SK-N-SH treated with all-trans-retinoic acid at 6 μM for 48 hours (cell line): ENCODE measurements around the gene RPS8.
"Not testable (repeated sequence)": the region's sequence is repeated elsewhere in the genome, so short reads cannot be mapped to it uniquely, and the experiment has no call there.

Experiments
- ATAC-seq: fragments of 200-7000 bp; cut with Tn5 transposase; 3 replicates; pipeline ENCODE4 v1.9.1; 2020; ENCODE audit warnings: mild to moderate bottlenecking, moderate library complexity
- ARNTL ChIP-seq: fragments of 450-650 bp; formaldehyde crosslinking; IDR thresholded peaks from 2 replicates; pipeline ENCODE4 v1.5.0; 2020; ENCODE audit warnings: low read depth, mild to moderate bottlenecking, moderate library complexity, borderline replicate concordance
- BACH2 ChIP-seq: fragments of 250-450 bp; sonication (Bioruptor Pico); IDR thresholded peaks from 2 replicates; pipeline ENCODE4 v1.9.0; 2021; ENCODE audit warnings: mild to moderate bottlenecking, borderline replicate concordance
- CSRNP3 ChIP-seq: fragments of 250-450 bp; sonication (Bioruptor Pico); IDR thresholded peaks from 2 replicates; pipeline ENCODE4 v1.5.1; 2021; ENCODE audit warnings: mild to moderate bottlenecking, moderate library complexity
- ESRRG ChIP-seq: fragments of 250-450 bp; sonication (Bioruptor Pico); IDR thresholded peaks from 2 replicates; pipeline ENCODE4 v1.6.1; 2021; ENCODE audit warnings: mild to moderate bottlenecking
- GLIS3 ChIP-seq: fragments of 250-450 bp; sonication (Bioruptor Pico); IDR thresholded peaks from 2 replicates; pipeline ENCODE4 v1.5.0; 2020; ENCODE audit warnings: mild to moderate bottlenecking, moderate library complexity
- ISL1 ChIP-seq: fragments of 250-450 bp; sonication (Bioruptor Pico); IDR thresholded peaks from 2 replicates; pipeline ENCODE4 v2.1.2; 2022; ENCODE audit warnings: mild to moderate bottlenecking, moderate library complexity
- PATZ1 ChIP-seq: fragments of 250-450 bp; sonication (Bioruptor Pico); IDR thresholded peaks from 2 replicates; pipeline ENCODE4 v1.8.0; 2020; ENCODE audit warnings: mild to moderate bottlenecking, moderate library complexity, borderline replicate concordance
- POU6F1 ChIP-seq: fragments of 250-450 bp; sonication (Bioruptor Pico); IDR thresholded peaks from 2 replicates; pipeline ENCODE4 v1.8.0; 2021; ENCODE audit warnings: low read depth, mild to moderate bottlenecking, moderate library complexity, borderline replicate concordance
- PPARA ChIP-seq: fragments of 250-450 bp; sonication (Bioruptor Pico); IDR thresholded peaks from 2 replicates; pipeline ENCODE4 v1.5.0; 2020; ENCODE audit warnings: mild to moderate bottlenecking, borderline replicate concordance
- RARB ChIP-seq: fragments of 250-450 bp; sonication (Bioruptor Pico); IDR thresholded peaks from 2 replicates; pipeline ENCODE4 v1.8.0; 2021; ENCODE audit warnings: mild to moderate bottlenecking, moderate library complexity
- TOX ChIP-seq: fragments of 250-450 bp; sonication (Bioruptor Pico); IDR thresholded peaks from 2 replicates; pipeline ENCODE4 v1.8.0; 2021; ENCODE audit warnings: mild to moderate bottlenecking, moderate library complexity, borderline replicate concordance
- ZC3H10 ChIP-seq: fragments of 250-450 bp; sonication (Bioruptor Pico); IDR thresholded peaks from 2 replicates; pipeline ENCODE4 v1.5.1; 2021; ENCODE audit warnings: mild to moderate bottlenecking, moderate library complexity
- ZFP3 ChIP-seq: fragments of 250-450 bp; sonication (Bioruptor Pico); IDR thresholded peaks from 2 replicates; pipeline ENCODE4 v1.5.0; 2020; ENCODE audit warnings: mild to moderate bottlenecking, moderate library complexity
- ZNF565 ChIP-seq: fragments of 450-650 bp; formaldehyde crosslinking; conservative IDR thresholded peaks from 2 replicates; pipeline ENCODE4 v1.5.0; 2020; ENCODE audit warnings: low read depth, mild to moderate bottlenecking, moderate library complexity
- ZNF70 ChIP-seq: fragments of 450-650 bp; formaldehyde crosslinking; IDR thresholded peaks from 2 replicates; pipeline ENCODE4 v1.5.0; 2020; ENCODE audit warnings: mild to moderate bottlenecking, moderate library complexity

Gene RPS8

GRCh38 chr1:44810101-44810761 lies 34.9 kb downstream of the RPS8 start:
- ATAC-seq, result no peak
- TF ChIP-seq ZNF70 (CRISPR knock-in tag), result no peak
- no peak for TF ChIP-seq CSRNP3 (CRISPR knock-in tag)
- no peak for TF ChIP-seq ZC3H10
- TF ChIP-seq POU6F1 (CRISPR knock-in tag), result no peak
- 0 out of 2 replicates have a peak, but pooled peaks have one; percentile 7 for TF ChIP-seq GLIS3 (CRISPR knock-in tag)

DNA sequence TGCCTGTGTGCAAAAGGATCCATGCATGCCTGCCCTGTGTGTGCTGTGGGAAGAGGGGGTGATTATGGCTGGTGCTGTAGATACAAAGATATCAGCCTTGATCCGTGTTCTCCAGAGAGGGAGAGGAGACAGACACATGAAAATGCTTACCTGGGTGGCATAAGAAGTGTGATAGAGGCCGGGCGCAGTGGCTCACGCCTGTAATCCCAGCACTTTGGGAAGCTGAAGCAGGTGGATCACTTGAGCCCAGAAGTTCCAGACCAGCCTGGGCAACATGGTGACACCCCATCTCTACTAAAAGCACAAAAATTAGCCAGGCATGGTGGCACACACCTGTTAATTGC lies 35.4 kb downstream of the RPS8 start:
- not testable (repeated sequence) for ATAC-seq

DNA sequence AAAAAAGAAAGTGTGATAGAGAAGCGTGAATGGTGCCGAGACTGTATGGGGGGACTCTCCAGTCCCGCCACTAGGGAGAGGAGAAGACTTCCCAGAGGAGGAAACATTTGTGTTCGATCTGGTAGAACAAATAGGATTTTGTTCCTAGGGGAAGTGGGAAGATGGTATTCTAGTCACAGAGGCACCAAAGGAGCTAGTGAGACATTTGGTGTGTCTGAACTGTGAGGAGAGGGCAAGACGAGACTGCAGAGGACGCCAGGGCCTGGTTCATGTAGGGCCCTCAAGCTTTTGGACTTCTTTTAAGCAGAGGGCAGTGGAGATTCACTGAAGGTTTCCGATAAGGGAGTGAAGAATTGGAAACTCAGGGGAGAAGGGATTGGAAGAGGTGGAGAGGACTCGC lies 35.9 kb downstream of the RPS8 start:
- no peak for ATAC-seq
- TF ChIP-seq ZC3H10, result peak; percentile 21; the same call in 1 of the 2 replicates
- TF ChIP-seq ISL1, result no peak

DNA sequence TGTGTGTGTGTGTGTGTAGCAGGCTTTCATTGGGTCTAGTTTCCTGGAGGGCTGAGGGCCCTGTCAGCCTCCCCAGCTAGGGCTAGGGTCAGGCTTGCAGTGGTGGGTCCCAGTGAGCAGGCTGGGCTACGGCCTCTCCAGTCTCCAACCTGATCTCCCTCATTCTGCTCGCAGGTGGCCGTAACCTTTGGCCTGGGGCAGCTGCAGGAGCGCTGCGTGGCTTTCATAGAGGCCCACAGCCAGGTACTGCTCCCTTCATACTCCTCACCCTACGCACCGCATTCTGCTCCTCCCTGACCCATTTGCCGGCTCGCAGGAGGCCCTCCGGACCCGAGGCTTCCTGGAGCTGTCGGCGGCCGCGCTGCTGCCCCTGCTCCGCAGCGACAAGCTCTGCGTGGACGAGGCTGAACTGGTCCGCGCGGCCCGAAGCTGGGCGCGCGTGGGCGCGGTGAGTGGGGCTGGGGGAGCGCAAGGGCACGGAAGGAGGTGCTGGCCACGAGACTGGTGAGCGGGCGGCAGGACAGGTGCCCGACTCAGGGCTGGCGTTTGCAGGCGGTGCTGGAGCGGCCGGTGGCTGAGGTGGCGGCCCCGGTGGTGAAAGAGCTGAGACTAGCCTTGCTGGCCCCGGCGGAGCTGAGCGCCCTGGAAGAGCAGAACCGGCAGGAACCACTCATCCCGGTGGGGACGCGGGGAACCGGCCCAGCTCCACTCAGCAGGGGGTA lies 37.6 kb downstream of the RPS8 start:
- TF ChIP-seq ARNTL (CRISPR knock-in tag) (no peak), PATZ1 (CRISPR knock-in tag) (no peak), RARB (CRISPR knock-in tag) (no peak), POU6F1 (CRISPR knock-in tag) (no peak), ZNF565 (no peak), BACH2 (no peak)
- TF ChIP-seq, all 23 proteins: peak for 0
- no peak for ATAC-seq

- ATAC-seq, result not testable (repeated sequence)
These were observed 40.6 kb downstream of the RPS8 start for GRCh38 chr1:44815926-44816325.

- no peak for ATAC-seq
- TF ChIP-seq ARNTL (CRISPR knock-in tag) (no peak), POU6F1 (CRISPR knock-in tag) (no peak), ZFP3 (CRISPR knock-in tag) (no peak), PPARA (CRISPR knock-in tag) (no peak), ESRRG (CRISPR knock-in tag) (no peak), CSRNP3 (CRISPR knock-in tag) (no peak), TOX (CRISPR knock-in tag) (no peak)
These were observed 42.0 kb downstream of the RPS8 start for GRCh38 chr1:44817307-44817706.
